Ectodermal cell (in vitro differentiated cells): Measurements from ENCODE around the gene JAG2.
A peak's percentile ranks its signal among the peaks of the same experiment; 100 is the strongest.

ENCODE experiments used
- H3K27ac ChIP-seq: 2 replicates; pipeline ENCODE4 v1.7.0; 2013; ENCODE audit warnings: mild to moderate bottlenecking, low read depth, low read length; ENCODE audit not compliant: insufficient read depth, poor library complexity, severe bottlenecking
- H3K27me3 ChIP-seq: 2 replicates; pipeline ENCODE4 v1.7.0; 2013; ENCODE audit warnings: mild to moderate bottlenecking, low read length; ENCODE audit not compliant: insufficient read depth, control insufficient read depth, poor library complexity, severe bottlenecking
- H3K36me3 ChIP-seq: one replicate; pipeline ENCODE4 v1.7.0; 2013; ENCODE audit warnings: low read length; ENCODE audit not compliant: control insufficient read depth, insufficient read depth
- H3K4me1 ChIP-seq: one replicate; pipeline ENCODE4 v1.7.0; 2013; ENCODE audit warnings: low read length; ENCODE audit not compliant: control insufficient read depth, insufficient read depth
- H3K4me3 ChIP-seq: 2 replicates; pipeline ENCODE4 v1.7.0; 2013; ENCODE audit warnings: low read depth, low read length, control low read depth; ENCODE audit not compliant: insufficient read depth
- H3K9me3 ChIP-seq: 2 replicates; pipeline ENCODE4 v1.7.0; 2013; ENCODE audit warnings: mild to moderate bottlenecking, low read length, moderate library complexity; ENCODE audit not compliant: control insufficient read depth
- WGBS, 2 experiments: methylation state at CpG; one replicate each; pipeline ENCODE4 v1.1.7; 2013; ENCODE audit warnings: missing lambda C conversion rate in 2 of 2; 5-methylcytosine and 5-hydroxymethylcytosine counted together

JAG2 gene

GRCh38 chr14:105184461-105184860 lies 15.9 kb upstream of the JAG2 start:
- WGBS, 2 experiments = 74 to 78% methylated on average over 9 of the region's 9 CpGs
- H3K4me3 ChIP-seq = no peak overlapping the region
- no peak overlapping the region for H3K27ac ChIP-seq
- no peaks in the 10 kb centered on the region for H3K9me3 ChIP-seq
- no peaks in the 10 kb centered on the region for H3K4me1 ChIP-seq
- peaks cover 30% of the 10 kb centered on the region for H3K27me3 ChIP-seq
- no peaks in the 10 kb centered on the region for H3K36me3 ChIP-seq

- H3K27ac ChIP-seq = no peak overlapping the region
- WGBS, 2 experiments = 89 to 91% methylated on average over 25 of the region's 25 CpGs
- H3K4me1 ChIP-seq = no peaks in the 10 kb centered on the region
- no peaks in the 10 kb centered on the region for H3K9me3 ChIP-seq
- H3K4me3 ChIP-seq = no peak overlapping the region
- no peaks in the 10 kb centered on the region for H3K36me3 ChIP-seq
- peaks cover 30% of the 10 kb centered on the region for H3K27me3 ChIP-seq
These were observed 13.9 kb upstream of the JAG2 start for GRCh38 chr14:105182296-105183020.

GRCh38 chr14:105181549-105182295 lies 13.1 kb upstream of the JAG2 start:
- Histone ChIP-seq H3K36me3 (no peaks in the 10 kb centered on the region), H3K9me3 (no peaks in the 10 kb centered on the region), H3K4me3 (no peak overlapping the region), H3K27ac (no peak overlapping the region), H3K4me1 (no peaks in the 10 kb centered on the region), H3K27me3 (peaks cover 30% of the 10 kb centered on the region)
- 57 to 61% methylated on average over 21 of the region's 21 CpGs for WGBS, 2 experiments

GRCh38 chr14:105180592-105181548 lies 12.3 kb upstream of the JAG2 start, which contains the start of gene NUDT14:
TSS of gene NUDT14 (minus strand) at chr14:105181312. CDS start at chr14:105181209, 103 bp downstream.
- Histone ChIP-seq H3K27ac (no peak within 1 kb of the TSS), H3K9me3 (no peaks in the 10 kb centered on the region), H3K4me3 (peak within 1 kb of the TSS; percentile 48), H3K36me3 (no peaks in the 10 kb centered on the region), H3K4me1 (no peaks in the 10 kb centered on the region), H3K27me3 (peaks cover 30% of the 10 kb centered on the region)
- 1% methylated on average over 106 of the region's 106 CpGs for WGBS, 2 experiments

GRCh38 chr14:105179191-105179590 lies 10.6 kb upstream of the JAG2 start:
- 93 to 95% methylated on average over 13 of the region's 13 CpGs for WGBS, 2 experiments
- no peaks in the 10 kb centered on the region for H3K36me3 ChIP-seq

GRCh38 chr14:105178868-105179140 lies 10.2 kb upstream of the JAG2 start:
- H3K27me3 ChIP-seq = peaks cover 26% of the 10 kb centered on the region
- H3K27ac ChIP-seq = no peak overlapping the region
- 89 to 93% methylated on average over 11 of the region's 11 CpGs for WGBS, 2 experiments
- no peaks in the 10 kb centered on the region for H3K9me3 ChIP-seq
- no peaks in the 10 kb centered on the region for H3K36me3 ChIP-seq
- H3K4me3 ChIP-seq = no peak overlapping the region
- no peaks in the 10 kb centered on the region for H3K4me1 ChIP-seq

More at GRCh38 chr14:105179191-105179590, 10.6 kb upstream of the JAG2 start:
- no peak overlapping the region for H3K27ac ChIP-seq
- H3K4me1 ChIP-seq = no peaks in the 10 kb centered on the region
- no peaks in the 10 kb centered on the region for H3K9me3 ChIP-seq
- peaks cover 26% of the 10 kb centered on the region for H3K27me3 ChIP-seq
- H3K4me3 ChIP-seq = no peak overlapping the region

GRCh38 chr14:105178069-105178867 lies 9.7 kb upstream of the JAG2 start:
- no peaks in the 10 kb centered on the region for H3K9me3 ChIP-seq
- H3K4me1 ChIP-seq = no peaks in the 10 kb centered on the region
- H3K27ac ChIP-seq = no peak overlapping the region
- peaks cover 22% of the 10 kb centered on the region for H3K27me3 ChIP-seq
- WGBS, 2 experiments = 88 to 90% methylated on average over 19 of the region's 19 CpGs
- no peak overlapping the region for H3K4me3 ChIP-seq
- no peaks in the 10 kb centered on the region for H3K36me3 ChIP-seq

- no peaks in the 10 kb centered on the region for H3K36me3 ChIP-seq
- 87 to 88% methylated on average over 11 of the region's 11 CpGs for WGBS, 2 experiments
- no peaks in the 10 kb centered on the region for H3K4me1 ChIP-seq
- peaks cover 10% of the 10 kb centered on the region for H3K27me3 ChIP-seq
- H3K27ac ChIP-seq = no peak overlapping the region
- H3K4me3 ChIP-seq = no peak overlapping the region
- no peaks in the 10 kb centered on the region for H3K9me3 ChIP-seq
These were observed 8.5 kb upstream of the JAG2 start for GRCh38 chr14:105177082-105177481.

GRCh38 chr14:105176513-105176912 lies 7.9 kb upstream of the JAG2 start:
- H3K4me3 ChIP-seq = no peak overlapping the region
- H3K36me3 ChIP-seq = no peaks in the 10 kb centered on the region
- peaks cover 5% of the 10 kb centered on the region for H3K27me3 ChIP-seq
- no peak overlapping the region for H3K27ac ChIP-seq
- no peaks in the 10 kb centered on the region for H3K9me3 ChIP-seq
- WGBS, 2 experiments = 84 to 85% methylated on average over 15 of the region's 15 CpGs
- no peaks in the 10 kb centered on the region for H3K4me1 ChIP-seq
